Measurements from ENCODE around the gene EYS.

The EYS gene

DNA sequence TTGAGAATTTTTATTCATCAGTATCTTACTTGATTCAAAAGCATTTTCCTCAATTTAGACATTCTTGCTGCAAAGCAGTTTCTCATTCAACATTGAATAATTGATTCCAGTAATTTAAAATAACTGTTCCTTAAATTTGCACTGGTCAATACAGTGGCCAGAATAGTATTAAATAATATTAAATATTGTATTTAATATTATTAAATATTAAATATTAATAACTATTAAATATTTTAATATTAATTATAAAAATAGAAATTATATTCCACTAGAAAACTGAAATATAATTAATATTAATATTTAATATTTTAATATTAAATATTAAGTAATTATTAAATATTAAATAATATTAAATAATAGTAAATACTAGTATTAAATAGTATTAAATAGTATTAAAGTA is 758.8 kb downstream of the EYS start:
- no peak for TF ChIP-seq ZNF565 (CRISPR knock-in tag; conservative IDR thresholded peaks at IDR 0.05; ENCODE audit: low read depth)
- no peak for TF ChIP-seq ZFP3 (CRISPR knock-in tag; IDR thresholded peaks at IDR 0.05)
- no peak for TF ChIP-seq OSR1 (CRISPR knock-in tag; IDR thresholded peaks at IDR 0.05)
- TF ChIP-seq PPARA (CRISPR knock-in tag; IDR thresholded peaks at IDR 0.05; ENCODE audit: borderline replicate concordance), result no peak
- no peak for TF ChIP-seq ESRRG (CRISPR knock-in tag; IDR thresholded peaks at IDR 0.05)
- TF ChIP-seq, protein P1, sequence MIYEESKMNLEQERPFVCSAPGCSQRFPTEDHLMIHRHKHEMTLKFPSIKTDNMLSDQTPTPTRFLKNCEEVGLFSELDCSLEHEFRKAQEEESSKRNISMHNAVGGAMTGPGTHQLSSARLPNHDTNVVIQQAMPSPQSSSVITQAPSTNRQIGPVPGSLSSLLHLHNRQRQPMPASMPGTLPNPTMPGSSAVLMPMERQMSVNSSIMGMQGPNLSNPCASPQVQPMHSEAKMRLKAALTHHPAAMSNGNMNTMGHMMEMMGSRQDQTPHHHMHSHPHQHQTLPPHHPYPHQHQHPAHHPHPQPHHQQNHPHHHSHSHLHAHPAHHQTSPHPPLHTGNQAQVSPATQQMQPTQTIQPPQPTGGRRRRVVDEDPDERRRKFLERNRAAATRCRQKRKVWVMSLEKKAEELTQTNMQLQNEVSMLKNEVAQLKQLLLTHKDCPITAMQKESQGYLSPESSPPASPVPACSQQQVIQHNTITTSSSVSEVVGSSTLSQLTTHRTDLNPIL (CRISPR knock-in tag; IDR thresholded peaks at IDR 0.05; ENCODE audit: low read depth), result no peak
- TF ChIP-seq, protein P2, sequence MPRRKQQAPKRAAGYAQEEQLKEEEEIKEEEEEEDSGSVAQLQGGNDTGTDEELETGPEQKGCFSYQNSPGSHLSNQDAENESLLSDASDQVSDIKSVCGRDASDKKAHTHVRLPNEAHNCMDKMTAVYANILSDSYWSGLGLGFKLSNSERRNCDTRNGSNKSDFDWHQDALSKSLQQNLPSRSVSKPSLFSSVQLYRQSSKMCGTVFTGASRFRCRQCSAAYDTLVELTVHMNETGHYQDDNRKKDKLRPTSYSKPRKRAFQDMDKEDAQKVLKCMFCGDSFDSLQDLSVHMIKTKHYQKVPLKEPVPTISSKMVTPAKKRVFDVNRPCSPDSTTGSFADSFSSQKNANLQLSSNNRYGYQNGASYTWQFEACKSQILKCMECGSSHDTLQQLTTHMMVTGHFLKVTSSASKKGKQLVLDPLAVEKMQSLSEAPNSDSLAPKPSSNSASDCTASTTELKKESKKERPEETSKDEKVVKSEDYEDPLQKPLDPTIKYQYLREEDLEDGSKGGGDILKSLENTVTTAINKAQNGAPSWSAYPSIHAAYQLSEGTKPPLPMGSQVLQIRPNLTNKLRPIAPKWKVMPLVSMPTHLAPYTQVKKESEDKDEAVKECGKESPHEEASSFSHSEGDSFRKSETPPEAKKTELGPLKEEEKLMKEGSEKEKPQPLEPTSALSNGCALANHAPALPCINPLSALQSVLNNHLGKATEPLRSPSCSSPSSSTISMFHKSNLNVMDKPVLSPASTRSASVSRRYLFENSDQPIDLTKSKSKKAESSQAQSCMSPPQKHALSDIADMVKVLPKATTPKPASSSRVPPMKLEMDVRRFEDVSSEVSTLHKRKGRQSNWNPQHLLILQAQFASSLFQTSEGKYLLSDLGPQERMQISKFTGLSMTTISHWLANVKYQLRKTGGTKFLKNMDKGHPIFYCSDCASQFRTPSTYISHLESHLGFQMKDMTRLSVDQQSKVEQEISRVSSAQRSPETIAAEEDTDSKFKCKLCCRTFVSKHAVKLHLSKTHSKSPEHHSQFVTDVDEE (CRISPR knock-in tag; IDR thresholded peaks at IDR 0.05), result no peak
- TF ChIP-seq SNAI2 (CRISPR knock-in tag; IDR thresholded peaks at IDR 0.05), result no peak
- TF ChIP-seq RARB (CRISPR knock-in tag; IDR thresholded peaks at IDR 0.05), result no peak
- TF ChIP-seq ZNF70 (CRISPR knock-in tag; IDR thresholded peaks at IDR 0.05), result no peak
- no peak for ATAC-seq

DNA sequence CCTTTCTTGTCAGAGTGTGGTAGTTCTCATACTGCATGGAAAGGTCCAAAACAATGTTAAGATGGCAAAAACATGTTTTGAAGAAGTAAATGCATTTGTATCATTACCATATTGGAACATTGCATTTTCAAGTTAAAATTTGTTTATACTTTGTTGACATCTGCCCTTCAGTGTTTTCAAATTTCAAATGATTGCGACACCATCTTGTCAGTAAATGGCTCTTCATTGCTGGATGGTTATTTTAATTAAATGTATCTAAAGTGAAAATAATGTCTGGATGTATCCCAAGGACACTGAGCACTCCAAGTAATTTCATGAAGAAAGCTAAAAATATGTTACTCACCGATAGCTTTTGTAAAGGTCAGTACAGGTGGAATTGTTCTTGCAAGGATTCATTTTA is 761.6 kb downstream of the EYS start:
- TF ChIP-seq, protein P3, sequence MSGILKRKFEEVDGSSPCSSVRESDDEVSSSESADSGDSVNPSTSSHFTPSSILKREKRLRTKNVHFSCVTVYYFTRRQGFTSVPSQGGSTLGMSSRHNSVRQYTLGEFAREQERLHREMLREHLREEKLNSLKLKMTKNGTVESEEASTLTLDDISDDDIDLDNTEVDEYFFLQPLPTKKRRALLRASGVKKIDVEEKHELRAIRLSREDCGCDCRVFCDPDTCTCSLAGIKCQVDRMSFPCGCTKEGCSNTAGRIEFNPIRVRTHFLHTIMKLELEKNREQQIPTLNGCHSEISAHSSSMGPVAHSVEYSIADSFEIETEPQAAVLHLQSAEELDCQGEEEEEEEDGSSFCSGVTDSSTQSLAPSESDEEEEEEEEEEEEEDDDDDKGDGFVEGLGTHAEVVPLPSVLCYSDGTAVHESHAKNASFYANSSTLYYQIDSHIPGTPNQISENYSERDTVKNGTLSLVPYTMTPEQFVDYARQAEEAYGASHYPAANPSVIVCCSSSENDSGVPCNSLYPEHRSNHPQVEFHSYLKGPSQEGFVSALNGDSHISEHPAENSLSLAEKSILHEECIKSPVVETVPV (CRISPR knock-in tag; IDR thresholded peaks at IDR 0.05), result no peak
- TF ChIP-seq, protein P2 (CRISPR knock-in tag; IDR thresholded peaks at IDR 0.05), result no peak
- TF ChIP-seq ZNF565 (CRISPR knock-in tag; conservative IDR thresholded peaks at IDR 0.05; ENCODE audit: low read depth) (no peak), ARNTL (CRISPR knock-in tag; IDR thresholded peaks at IDR 0.05; ENCODE audit: borderline replicate concordance, low read depth) (no peak), PPARA (CRISPR knock-in tag; IDR thresholded peaks at IDR 0.05; ENCODE audit: borderline replicate concordance) (no peak), ZNF8 (CRISPR knock-in tag; IDR thresholded peaks at IDR 0.05) (no peak), ZC3H10 (CRISPR knock-in tag; IDR thresholded peaks at IDR 0.05) (no peak), ZFP3 (CRISPR knock-in tag; IDR thresholded peaks at IDR 0.05) (no peak), CSDC2 (CRISPR knock-in tag; IDR thresholded peaks at IDR 0.05) (no peak), TOX (CRISPR knock-in tag; IDR thresholded peaks at IDR 0.05; ENCODE audit: borderline replicate concordance) (no peak), OSR1 (CRISPR knock-in tag; IDR thresholded peaks at IDR 0.05) (no peak)
- TF ChIP-seq, protein P4, sequence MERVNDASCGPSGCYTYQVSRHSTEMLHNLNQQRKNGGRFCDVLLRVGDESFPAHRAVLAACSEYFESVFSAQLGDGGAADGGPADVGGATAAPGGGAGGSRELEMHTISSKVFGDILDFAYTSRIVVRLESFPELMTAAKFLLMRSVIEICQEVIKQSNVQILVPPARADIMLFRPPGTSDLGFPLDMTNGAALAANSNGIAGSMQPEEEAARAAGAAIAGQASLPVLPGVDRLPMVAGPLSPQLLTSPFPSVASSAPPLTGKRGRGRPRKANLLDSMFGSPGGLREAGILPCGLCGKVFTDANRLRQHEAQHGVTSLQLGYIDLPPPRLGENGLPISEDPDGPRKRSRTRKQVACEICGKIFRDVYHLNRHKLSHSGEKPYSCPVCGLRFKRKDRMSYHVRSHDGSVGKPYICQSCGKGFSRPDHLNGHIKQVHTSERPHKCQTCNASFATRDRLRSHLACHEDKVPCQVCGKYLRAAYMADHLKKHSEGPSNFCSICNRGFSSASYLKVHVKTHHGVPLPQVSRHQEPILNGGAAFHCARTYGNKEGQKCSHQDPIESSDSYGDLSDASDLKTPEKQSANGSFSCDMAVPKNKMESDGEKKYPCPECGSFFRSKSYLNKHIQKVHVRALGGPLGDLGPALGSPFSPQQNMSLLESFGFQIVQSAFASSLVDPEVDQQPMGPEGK (CRISPR knock-in tag; IDR thresholded peaks at IDR 0.05; ENCODE audit: borderline replicate concordance), result no peak
- TF ChIP-seq, protein P1 (CRISPR knock-in tag; IDR thresholded peaks at IDR 0.05; ENCODE audit: low read depth), result no peak
- no peak for ATAC-seq

DNA sequence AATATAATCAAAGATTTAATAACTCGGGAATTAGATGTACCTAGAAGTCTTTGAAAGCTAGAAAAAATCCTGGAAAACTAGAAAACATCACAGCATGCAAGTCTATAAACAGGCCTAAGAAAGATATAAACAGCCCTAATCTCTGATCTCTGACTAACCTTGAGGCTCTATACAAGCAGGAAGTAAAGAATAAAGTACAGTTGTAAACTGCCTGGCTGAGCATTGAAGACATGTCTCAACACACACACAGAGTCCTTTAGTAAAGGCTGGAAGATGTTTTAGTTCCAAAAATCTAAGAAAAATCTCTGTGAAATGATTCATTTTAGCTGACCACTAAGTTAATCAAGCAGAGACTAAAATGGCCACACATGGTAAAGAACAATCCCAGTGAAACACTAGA is 774.5 kb downstream of the EYS start:
- no peak for TF ChIP-seq TCF4 (CRISPR knock-in tag; IDR thresholded peaks at IDR 0.05; ENCODE audit: borderline replicate concordance)
- TF ChIP-seq TOX (CRISPR knock-in tag; IDR thresholded peaks at IDR 0.05; ENCODE audit: borderline replicate concordance), result no peak
- no peak for ATAC-seq

Measured in SK-N-SH treated with all-trans-retinoic acid at 6 μM for 48 hours (cell line).